K562 (cell line): Measurements from ENCODE around the gene GDF11. TPM values are rescaled to one million over a fixed set of nuclear protein-coding genes. Genes with fewer than 3 reads are reported as not detected.

ENCODE experiments used
- BMI1 ChIP-seq: fragments of 150-350 bp; IDR thresholded peaks from 2 replicates; pipeline ENCODE4 v1.6.1; 2014; ENCODE audit warnings: low read length
- CBX3 ChIP-seq, 2 experiments: IDR thresholded peaks; 1 replicate in 1 of 2; 2 replicates in 1 of 2; pipeline ENCODE4 v1.6.1; 2012; ENCODE audit warnings: inconsistent platforms in 2 of 2, low read length in 2 of 2, borderline replicate concordance in 1 of 2, control low read depth in 1 of 2
- CREM ChIP-seq: IDR thresholded peaks from 2 replicates; pipeline ENCODE4 v1.6.1; 2014; ENCODE audit warnings: antibody characterized with exemption, low read depth
- HDAC6 ChIP-seq: IDR thresholded peaks from 2 replicates; pipeline ENCODE4 v1.6.1; 2012; ENCODE audit warnings: low read depth, mild to moderate bottlenecking, control low read depth, inconsistent platforms, low read length, moderate library complexity
- HNRNPK ChIP-seq: fragments of 200-400 bp; formaldehyde crosslinking; IDR thresholded peaks from one replicate; pipeline ENCODE4 v1.6.1; 2018; ENCODE audit warnings: mild to moderate bottlenecking, low read depth, low read length; ENCODE audit not compliant: poor library complexity, severe bottlenecking
- KHSRP ChIP-seq: fragments of 450-650 bp; IDR thresholded peaks from 2 replicates; pipeline ENCODE4 v1.6.1; 2017
- MCM2 ChIP-seq: fragments of 450-650 bp; IDR thresholded peaks from 2 replicates; pipeline ENCODE4 v1.6.1; 2017; ENCODE audit warnings: low read depth, mild to moderate bottlenecking
- MYBL2 ChIP-seq, 2 experiments: fragments of 450-650 bp in 1 of 2; sonication (generic) in 1 of 2; formaldehyde crosslinking in 1 of 2; IDR thresholded peaks; 2 replicates each; pipeline versions ENCODE4 v1.6.1 to v1.8.1; 2017 to 2022; ENCODE audit warnings: borderline replicate concordance in 1 of 2, inconsistent platforms in 1 of 2, low read depth in 1 of 2, mild to moderate bottlenecking in 1 of 2, missing genetic modification reagents in 1 of 2, moderate library complexity in 1 of 2
- NR2F6 ChIP-seq: fragments of 450-650 bp; formaldehyde crosslinking; IDR thresholded peaks from 2 replicates; pipeline ENCODE4 v1.4.0; 2020; ENCODE audit warnings: mild to moderate bottlenecking
- POLR2AphosphoS5 ChIP-seq: IDR thresholded peaks from 2 replicates; pipeline ENCODE4 v1.6.1; 2011; ENCODE audit warnings: mild to moderate bottlenecking, low read depth, low read length, moderate library complexity; ENCODE audit not compliant: control insufficient read depth, insufficient read depth
- POLR3A ChIP-seq: IDR thresholded peaks from 2 replicates; pipeline ENCODE4 v1.6.1; 2011; ENCODE audit warnings: borderline replicate concordance, mild to moderate bottlenecking, moderate library complexity; ENCODE audit not compliant: insufficient read length, insufficient read depth; ENCODE audit errors: extremely low read depth
- RAD51 ChIP-seq: fragments of 450-650 bp; IDR thresholded peaks from 2 replicates; pipeline ENCODE4 v1.7.1; 2016; ENCODE audit warnings: low read depth, mild to moderate bottlenecking, borderline replicate concordance
- RFX1 ChIP-seq: fragments of 450-650 bp; IDR thresholded peaks from 2 replicates; pipeline ENCODE4 v1.6.1; 2016; ENCODE audit warnings: mild to moderate bottlenecking, moderate library complexity
- TCF7L2 ChIP-seq: fragments of 150-350 bp; IDR thresholded peaks from 2 replicates; pipeline ENCODE4 v1.6.1; 2016; ENCODE audit warnings: low read depth, mild to moderate bottlenecking, low read length, moderate library complexity
- ZC3H11A ChIP-seq: IDR thresholded peaks from 2 replicates; pipeline ENCODE4 v1.6.1; 2012; ENCODE audit warnings: low read depth, low read length, improper control_type of control experiment
- ZNF239 ChIP-seq: fragments of 250-450 bp; sonication (Bioruptor Pico); IDR thresholded peaks from 2 replicates; pipeline ENCODE4 v1.4.0; 2020; ENCODE audit warnings: mild to moderate bottlenecking
- ZNF778 ChIP-seq: fragments of 450-650 bp; formaldehyde crosslinking; IDR thresholded peaks from 2 replicates; pipeline ENCODE4 v1.4.0; 2020; ENCODE audit warnings: mild to moderate bottlenecking, moderate library complexity
- polyA plus RNA-seq, 8 experiments: library from polyadenylated mRNA; depleted of rRNA in 4 of 8; stranded (reverse) in 5 of 8; unstranded in 3 of 8; fragments of >200 nt; fragmentation: Nextera tagmentation in 2 of 8; fragmentation: Illumina TruSeq in 1 of 8; extraction: Ambion mirVana in 2 of 8; extraction: Trizol in 1 of 8; gene quantifications; 2 replicates each; pipeline versions ENCODE4 v1.2.1 to v1.2.3, GENCODE V29; 2011 to 2014; ENCODE audit warnings: inconsistent platforms in 1 of 8, missing spikeins in 1 of 8
- total RNA-seq, 7 experiments: library from RNA; depleted of rRNA in 6 of 7; stranded (reverse); fragments of >200 nt in 6 of 7; fragmentation: Illumina TruSeq in 2 of 7; extraction: Trizol in 2 of 7; gene quantifications; 2 replicates each; pipeline versions ENCODE4 v1.2.1 to v1.2.3, GENCODE V29; 2011 to 2021; ENCODE audit warnings: low replicate concordance in 1 of 7
- TF ChIP-seq, protein P1 (sequence below): fragments of 250-450 bp; sonication (Bioruptor Pico); IDR thresholded peaks from 2 replicates; pipeline ENCODE4 v1.4.0; 2020; ENCODE audit warnings: mild to moderate bottlenecking, moderate library complexity
- TF ChIP-seq, protein P2 (sequence below): fragments of 450-650 bp; IDR thresholded peaks from 2 replicates; pipeline ENCODE4 v1.6.1; 2016; ENCODE audit warnings: borderline replicate concordance
- TF ChIP-seq, protein P3 (sequence below): fragments of 450-650 bp; IDR thresholded peaks from one replicate; pipeline ENCODE4 v1.6.1; 2018; ENCODE audit warnings: mild to moderate bottlenecking, moderate library complexity; ENCODE audit not compliant: partially characterized antibody
- TF ChIP-seq, protein P4 (sequence below): conservative IDR thresholded peaks from 2 replicates; pipeline ENCODE4 v1.6.1; 2011; ENCODE audit warnings: low read depth, mild to moderate bottlenecking, low read length; ENCODE audit not compliant: control insufficient read depth

Gene GDF11
- total and polyA plus RNA-seq, 9 of the 15 experiments (the other 6 are each of a cell fraction or from before 2014, with no cell fraction given): 1.4 to 15.7 (median 4.8) TPM

DNA sequence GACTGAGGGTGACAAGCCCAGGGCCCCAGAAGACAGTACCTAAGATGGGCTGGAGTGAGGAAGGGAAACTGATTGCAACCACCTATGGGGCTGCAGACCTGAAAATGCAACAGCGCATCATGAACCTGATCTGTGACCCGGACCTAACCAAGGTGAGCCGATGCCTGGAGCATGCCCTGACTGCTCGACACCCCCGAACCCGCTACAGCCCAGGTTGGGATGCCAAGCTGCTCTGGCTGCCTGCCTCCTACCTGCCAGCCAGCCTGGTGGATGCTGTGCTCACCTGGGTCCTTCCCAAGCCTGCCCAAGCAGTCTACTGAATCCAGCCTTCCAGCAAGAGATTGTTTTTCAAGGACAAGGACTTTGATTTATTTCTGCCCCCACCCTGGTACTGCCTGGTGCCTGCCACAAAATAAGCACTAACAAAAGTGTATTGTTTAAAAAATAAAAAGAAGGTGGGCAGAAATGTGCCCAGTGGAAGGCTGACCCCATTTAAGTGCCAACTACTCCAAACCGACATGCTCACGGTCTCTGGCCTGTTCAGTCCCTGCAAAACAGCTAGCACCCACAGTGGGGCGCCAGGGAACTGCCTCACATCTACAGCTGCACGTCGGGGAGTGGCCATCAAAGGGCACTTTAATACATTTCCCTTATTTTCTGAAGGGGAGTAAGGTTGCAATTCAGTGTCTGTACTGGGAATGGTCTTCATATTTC is 18.5 kb upstream of the GDF11 start (continued):
- no peak for TF ChIP-seq MCM2
- TF ChIP-seq BMI1: no peak
- TF ChIP-seq ZC3H11A: no peak
- no peak for TF ChIP-seq TCF7L2
- no peak for TF ChIP-seq RAD51
- no peak for TF ChIP-seq MYBL2 (IDR thresholded peaks at IDR 0.05; ENCODE audit: low read depth)
- no peak for TF ChIP-seq MYBL2 (CRISPR knock-in tag; IDR thresholded peaks at IDR 0.05; ENCODE audit: borderline replicate concordance)
- no peak for TF ChIP-seq ZNF778
- TF ChIP-seq, protein P1, sequence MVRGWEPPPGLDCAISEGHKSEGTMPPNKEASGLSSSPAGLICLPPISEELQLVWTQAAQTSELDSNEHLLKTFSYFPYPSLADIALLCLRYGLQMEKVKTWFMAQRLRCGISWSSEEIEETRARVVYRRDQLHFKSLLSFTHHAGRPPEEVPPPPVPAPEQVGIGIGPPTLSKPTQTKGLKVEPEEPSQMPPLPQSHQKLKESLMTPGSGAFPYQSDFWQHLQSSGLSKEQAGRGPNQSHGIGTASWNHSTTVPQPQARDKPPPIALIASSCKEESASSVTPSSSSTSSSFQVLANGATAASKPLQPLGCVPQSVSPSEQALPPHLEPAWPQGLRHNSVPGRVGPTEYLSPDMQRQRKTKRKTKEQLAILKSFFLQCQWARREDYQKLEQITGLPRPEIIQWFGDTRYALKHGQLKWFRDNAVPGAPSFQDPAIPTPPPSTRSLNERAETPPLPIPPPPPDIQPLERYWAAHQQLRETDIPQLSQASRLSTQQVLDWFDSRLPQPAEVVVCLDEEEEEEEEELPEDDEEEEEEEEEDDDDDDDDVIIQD (CRISPR knock-in tag): no peak
- TF ChIP-seq RFX1: no peak
- TF ChIP-seq, protein P2, sequence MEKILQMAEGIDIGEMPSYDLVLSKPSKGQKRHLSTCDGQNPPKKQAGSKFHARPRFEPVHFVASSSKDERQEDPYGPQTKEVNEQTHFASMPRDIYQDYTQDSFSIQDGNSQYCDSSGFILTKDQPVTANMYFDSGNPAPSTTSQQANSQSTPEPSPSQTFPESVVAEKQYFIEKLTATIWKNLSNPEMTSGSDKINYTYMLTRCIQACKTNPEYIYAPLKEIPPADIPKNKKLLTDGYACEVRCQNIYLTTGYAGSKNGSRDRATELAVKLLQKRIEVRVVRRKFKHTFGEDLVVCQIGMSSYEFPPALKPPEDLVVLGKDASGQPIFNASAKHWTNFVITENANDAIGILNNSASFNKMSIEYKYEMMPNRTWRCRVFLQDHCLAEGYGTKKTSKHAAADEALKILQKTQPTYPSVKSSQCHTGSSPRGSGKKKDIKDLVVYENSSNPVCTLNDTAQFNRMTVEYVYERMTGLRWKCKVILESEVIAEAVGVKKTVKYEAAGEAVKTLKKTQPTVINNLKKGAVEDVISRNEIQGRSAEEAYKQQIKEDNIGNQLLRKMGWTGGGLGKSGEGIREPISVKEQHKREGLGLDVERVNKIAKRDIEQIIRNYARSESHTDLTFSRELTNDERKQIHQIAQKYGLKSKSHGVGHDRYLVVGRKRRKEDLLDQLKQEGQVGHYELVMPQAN: no peak
- peak; percentile 45; the same call in 1 of the 2 replicates for TF ChIP-seq CREM
- TF ChIP-seq KHSRP: no peak
- TF ChIP-seq HDAC6: no peak
- TF ChIP-seq CBX3 (IDR thresholded peaks at IDR 0.05; ENCODE audit: borderline replicate concordance in 1 of 2, low read length in 2 of 2): no peak
- TF ChIP-seq HNRNPK: no peak
- TF ChIP-seq POLR2AphosphoS5: peak; percentile 66; the same call in 1 of the 2 replicates
- TF ChIP-seq, protein P3, sequence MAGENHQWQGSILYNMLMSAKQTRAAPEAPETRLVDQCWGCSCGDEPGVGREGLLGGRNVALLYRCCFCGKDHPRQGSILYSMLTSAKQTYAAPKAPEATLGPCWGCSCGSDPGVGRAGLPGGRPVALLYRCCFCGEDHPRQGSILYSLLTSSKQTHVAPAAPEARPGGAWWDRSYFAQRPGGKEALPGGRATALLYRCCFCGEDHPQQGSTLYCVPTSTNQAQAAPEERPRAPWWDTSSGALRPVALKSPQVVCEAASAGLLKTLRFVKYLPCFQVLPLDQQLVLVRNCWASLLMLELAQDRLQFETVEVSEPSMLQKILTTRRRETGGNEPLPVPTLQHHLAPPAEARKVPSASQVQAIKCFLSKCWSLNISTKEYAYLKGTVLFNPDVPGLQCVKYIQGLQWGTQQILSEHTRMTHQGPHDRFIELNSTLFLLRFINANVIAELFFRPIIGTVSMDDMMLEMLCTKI: no peak
- TF ChIP-seq, protein P4, sequence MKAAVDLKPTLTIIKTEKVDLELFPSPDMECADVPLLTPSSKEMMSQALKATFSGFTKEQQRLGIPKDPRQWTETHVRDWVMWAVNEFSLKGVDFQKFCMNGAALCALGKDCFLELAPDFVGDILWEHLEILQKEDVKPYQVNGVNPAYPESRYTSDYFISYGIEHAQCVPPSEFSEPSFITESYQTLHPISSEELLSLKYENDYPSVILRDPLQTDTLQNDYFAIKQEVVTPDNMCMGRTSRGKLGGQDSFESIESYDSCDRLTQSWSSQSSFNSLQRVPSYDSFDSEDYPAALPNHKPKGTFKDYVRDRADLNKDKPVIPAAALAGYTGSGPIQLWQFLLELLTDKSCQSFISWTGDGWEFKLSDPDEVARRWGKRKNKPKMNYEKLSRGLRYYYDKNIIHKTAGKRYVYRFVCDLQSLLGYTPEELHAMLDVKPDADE: 0 out of 2 replicates have a peak, but pooled peaks have one; percentile 19
- no peak for TF ChIP-seq ZNF239 (CRISPR knock-in tag)
- no peak for TF ChIP-seq POLR3A
- no peak for TF ChIP-seq NR2F6
